HFF-Myc (cell line): ENCODE results near the gene CATSPER1.
A peak's percentile ranks its signal among the peaks of the same experiment; 100 is the strongest.

ENCODE experiments used
- DNase-seq: peaks from one replicate; pipeline ENCODE4 v3.0.0-alpha.2; 2011; ENCODE audit warnings: low read depth; ENCODE audit errors: extremely low read depth
- H3K4me3 ChIP-seq: replicated peaks from 2 replicates; pipeline ENCODE4 v1.5.1; 2011; ENCODE audit warnings: low read depth, mild to moderate bottlenecking, control low read depth, low read length
- TF ChIP-seq, protein P1 (sequence below): IDR thresholded peaks from 2 replicates; pipeline ENCODE4 v1.5.1; 2012; ENCODE audit warnings: mild to moderate bottlenecking, low read depth, low read length, control low read depth; ENCODE audit errors: missing control alignments

The CATSPER1 gene

DNA sequence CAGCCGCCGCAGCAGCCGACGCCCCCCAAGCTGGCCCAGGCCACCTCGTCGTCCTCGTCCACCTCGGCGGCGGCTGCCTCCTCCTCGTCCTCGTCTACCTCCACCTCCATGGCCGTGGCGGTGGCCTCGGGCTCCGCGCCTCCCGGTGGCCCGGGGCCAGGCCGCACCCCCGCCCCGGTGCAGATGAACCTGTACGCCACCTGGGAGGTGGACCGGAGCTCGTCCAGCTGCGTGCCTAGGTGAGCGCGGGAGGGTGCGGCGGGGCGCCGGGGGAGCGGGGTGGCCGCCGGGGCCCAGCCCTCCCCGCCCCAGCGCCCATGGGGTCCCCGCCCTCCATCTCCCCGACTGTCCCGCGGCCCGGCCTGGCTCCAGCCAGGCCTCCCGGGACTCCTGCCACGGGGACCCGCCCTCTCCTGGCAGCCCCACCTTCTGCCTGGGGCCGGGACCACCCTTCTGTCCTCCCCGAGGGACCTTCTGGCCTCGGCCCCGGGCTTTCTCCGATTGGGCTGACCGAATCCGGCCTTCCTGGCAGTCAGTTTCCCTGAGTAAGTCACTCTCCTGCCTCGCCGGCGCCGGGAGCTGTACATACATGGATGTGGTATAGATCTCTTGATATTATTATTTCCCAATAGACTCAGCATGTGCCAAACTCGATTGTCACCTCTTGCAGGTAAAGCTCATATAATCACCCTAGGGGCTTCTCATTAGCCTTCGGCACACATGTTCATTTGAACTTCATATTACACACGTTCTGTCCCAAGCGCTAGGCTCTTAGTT lies 44.5 kb upstream of the CATSPER1 start:
- TF ChIP-seq, protein P1, sequence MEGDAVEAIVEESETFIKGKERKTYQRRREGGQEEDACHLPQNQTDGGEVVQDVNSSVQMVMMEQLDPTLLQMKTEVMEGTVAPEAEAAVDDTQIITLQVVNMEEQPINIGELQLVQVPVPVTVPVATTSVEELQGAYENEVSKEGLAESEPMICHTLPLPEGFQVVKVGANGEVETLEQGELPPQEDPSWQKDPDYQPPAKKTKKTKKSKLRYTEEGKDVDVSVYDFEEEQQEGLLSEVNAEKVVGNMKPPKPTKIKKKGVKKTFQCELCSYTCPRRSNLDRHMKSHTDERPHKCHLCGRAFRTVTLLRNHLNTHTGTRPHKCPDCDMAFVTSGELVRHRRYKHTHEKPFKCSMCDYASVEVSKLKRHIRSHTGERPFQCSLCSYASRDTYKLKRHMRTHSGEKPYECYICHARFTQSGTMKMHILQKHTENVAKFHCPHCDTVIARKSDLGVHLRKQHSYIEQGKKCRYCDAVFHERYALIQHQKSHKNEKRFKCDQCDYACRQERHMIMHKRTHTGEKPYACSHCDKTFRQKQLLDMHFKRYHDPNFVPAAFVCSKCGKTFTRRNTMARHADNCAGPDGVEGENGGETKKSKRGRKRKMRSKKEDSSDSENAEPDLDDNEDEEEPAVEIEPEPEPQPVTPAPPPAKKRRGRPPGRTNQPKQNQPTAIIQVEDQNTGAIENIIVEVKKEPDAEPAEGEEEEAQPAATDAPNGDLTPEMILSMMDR = no peak
- H3K4me3 ChIP-seq = peak overlapping the region; percentile 61
- DNase-seq = no peak

DNA sequence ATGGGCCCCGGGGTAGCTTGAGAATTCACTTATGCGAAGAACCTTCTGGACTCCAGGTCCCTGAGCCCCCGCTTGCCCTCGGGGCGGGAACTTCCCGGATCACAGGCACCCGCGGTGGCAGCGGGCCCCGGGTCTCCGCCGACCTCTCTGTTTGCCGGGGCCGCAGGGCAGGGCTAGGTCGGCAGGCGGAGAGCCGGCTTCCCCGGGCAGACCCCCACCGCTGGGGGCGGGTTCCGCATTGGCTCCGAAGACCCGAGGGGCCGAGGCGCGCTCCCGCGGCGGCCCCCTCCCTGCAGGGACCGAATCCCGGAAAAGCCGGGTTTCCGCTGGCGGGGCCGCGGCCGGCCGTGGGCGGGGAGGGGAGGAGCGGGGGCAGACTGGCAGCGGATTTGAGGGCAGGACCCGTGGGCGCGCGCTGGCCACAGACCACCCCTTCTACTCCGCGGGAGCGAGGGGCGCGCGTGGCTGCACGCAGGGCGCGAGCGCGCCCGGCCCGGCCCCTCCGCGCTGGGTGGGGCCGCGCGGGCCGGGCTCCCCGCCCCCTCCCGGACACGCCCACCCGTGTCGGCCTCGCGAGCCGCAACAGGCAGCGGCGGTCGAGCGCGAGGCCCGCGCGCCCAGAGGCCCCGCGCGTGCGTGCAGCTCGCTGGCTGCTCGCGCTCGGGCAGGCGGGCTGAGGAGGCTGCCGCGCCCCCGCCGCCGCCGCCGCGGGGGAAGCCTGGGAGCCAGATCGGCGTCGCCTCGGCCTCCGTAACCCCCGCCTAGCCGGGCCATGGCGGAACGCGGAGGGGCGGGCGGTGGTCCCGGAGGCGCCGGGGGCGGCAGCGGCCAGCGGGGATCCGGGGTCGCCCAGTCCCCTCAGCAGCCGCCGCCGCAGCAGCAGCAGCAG lies 43.7 kb upstream of the CATSPER1 start, which contains the start of gene PACS1:
Gene PACS1, plus strand, starts transcription at position 558 of the 889 bp plus-strand sequence. Its CDS starts 215 bp downstream, at position 773.
- TF ChIP-seq, protein P1 = no peak
- DNase-seq = no peak
- peak within 1 kb of the TSS; percentile 61 for H3K4me3 ChIP-seq

DNA sequence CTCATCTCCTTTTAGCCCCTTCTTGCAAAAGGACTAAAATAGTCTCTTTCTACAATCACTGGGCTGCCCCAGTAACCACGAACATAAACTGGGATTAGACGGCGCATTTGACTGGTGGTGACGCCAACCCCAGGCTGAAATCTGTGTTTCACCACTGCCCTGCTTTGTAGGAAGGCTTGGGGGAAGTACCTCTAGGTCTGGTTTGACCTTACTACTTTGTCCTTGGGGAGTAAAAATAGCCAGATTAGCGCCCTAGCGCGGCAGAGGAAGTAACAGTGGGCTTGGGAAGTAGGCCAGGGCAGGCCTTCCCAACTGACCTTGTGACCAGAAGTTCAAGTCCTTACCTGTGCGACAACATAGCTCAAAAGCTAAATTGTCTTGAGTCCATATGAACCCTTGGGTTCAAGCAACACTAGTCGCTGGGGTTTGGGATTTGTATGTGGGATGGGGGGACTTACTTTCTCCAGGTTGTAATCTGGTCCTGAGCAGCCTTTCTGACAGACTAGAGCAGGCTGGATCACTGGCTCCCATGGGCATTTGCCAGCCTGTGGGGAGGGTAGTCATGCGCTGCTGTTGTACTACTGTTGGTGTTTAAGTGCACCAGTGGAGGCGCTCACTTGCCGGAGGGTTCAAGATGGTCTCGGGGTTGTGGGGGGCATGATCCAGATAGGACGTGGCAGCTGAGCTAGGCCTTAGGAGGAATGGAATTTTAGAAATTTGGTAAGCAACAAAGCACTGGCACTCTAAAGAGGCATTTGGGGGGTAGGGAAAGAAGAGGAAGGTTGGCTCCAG lies 42.8 kb upstream of the CATSPER1 start:
- TF ChIP-seq, protein P1 = no peak
- DNase-seq = no peak
- H3K4me3 ChIP-seq = peak overlapping the region; percentile 61

DNA sequence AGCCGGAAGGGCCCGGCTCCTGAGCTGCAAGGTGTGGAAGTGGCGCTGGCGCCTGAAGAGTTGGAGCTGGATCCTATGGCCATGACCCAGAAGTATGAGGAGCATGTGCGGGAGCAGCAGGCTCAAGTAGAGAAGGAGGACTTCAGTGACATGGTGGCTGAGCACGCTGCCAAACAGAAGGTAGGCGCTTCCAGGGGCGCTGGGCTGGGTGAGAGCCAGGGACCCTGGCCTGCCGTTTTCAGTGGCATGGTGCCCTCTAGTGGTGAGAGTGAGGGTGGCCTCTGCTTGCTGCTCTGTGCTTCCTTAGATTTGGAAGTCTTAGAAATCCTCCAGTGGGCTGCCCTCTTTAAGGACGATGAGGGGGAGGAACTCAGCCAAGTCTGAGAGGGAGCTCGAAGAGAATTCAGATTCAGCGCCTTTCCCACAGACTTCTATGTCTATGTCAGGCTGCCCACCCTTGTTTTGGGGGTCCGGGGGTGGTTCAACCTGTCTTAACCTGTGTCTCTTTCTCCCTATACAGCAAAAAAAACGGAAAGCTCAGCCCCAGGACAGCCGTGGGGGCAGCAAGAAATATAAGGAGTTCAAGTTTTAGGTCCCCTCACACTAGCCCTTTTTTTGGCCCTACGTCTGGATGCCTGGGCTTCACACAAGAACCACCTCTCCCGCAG lies 42.0 kb upstream of the CATSPER1 start:
- peak; percentile 52 for DNase-seq
- H3K4me3 ChIP-seq = no peak overlapping the region
- TF ChIP-seq, protein P1 = peak; percentile 92

DNA sequence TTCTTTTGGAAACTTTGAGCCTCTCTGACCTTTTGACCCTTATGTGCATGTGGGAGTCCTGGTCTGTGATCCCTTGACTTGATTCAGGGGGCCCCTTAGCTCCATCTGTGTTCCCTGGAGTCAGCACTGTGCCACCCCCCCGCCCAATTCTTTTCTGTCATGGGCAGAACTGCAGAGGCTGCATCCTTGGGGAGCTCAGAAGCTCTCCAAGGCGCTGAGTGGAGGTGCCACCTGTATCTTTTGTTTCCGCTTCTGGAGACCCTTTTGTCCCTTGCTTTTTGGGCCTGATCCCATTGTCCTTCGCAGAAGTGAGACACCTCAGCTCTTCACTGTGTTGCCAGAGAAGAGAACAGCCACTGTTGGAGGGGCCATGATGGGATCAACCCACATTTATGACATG lies 41.4 kb upstream of the CATSPER1 start:
- TF ChIP-seq, protein P1 = no peak
- DNase-seq = no peak
- H3K4me3 ChIP-seq = no peak overlapping the region

DNA sequence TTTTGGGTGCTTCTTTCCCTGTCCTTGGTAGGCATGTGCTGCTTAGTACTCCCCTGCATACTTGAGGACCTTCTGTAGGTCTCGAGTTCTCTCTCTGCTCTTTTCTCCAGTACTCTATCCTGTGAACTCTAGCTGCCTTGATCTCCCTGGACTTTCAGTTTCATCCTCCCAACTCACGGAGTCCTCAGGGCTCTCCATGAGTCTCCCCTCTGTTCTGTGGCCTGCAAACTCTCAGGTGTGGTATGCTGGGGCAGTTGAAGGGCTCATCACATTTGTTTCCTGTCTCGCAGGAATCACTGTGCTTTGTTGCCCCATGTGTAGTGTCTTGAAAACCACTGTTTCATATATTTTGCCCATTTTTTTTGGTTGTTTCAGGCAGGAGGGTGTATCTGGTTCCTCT lies 40.5 kb upstream of the CATSPER1 start:
- no peak for DNase-seq
- no peak overlapping the region for H3K4me3 ChIP-seq
- TF ChIP-seq, protein P1 = no peak
